GM12878 (cell line): ENCODE measurements around the gene CCDC88A. TPM values are rescaled to one million over a fixed set of nuclear protein-coding genes. Genes with fewer than 3 reads are reported as not detected.
A peak's percentile ranks its signal among the peaks of the same experiment; 100 is the strongest.

Experiments used
- ATF7 ChIP-seq: fragments of 450-650 bp; IDR thresholded peaks from 2 replicates; pipeline ENCODE4 v1.6.1; 2016; ENCODE audit warnings: low read depth, mild to moderate bottlenecking
- CBFB ChIP-seq: IDR thresholded peaks from 2 replicates; pipeline ENCODE4 v1.6.1; 2016; ENCODE audit warnings: antibody characterized with exemption, low read depth
- CBX3 ChIP-seq: fragments of 200-600 bp; sonication (generic); IDR thresholded peaks from 2 replicates; pipeline ENCODE4 v1.6.1; 2016; ENCODE audit warnings: low read depth, borderline replicate concordance
- ETV6 ChIP-seq, 2 experiments: fragments of 450-650 bp in 1 of 2; IDR thresholded peaks in 1 of 2; conservative IDR thresholded peaks in 1 of 2; 2 replicates each; pipeline ENCODE4 v1.6.1; 2014; ENCODE audit warnings: antibody characterized with exemption in 1 of 2, borderline replicate concordance in 1 of 2, low read depth in 1 of 2, mild to moderate bottlenecking in 1 of 2, moderate library complexity in 1 of 2
- FOS ChIP-seq: IDR thresholded peaks from 3 replicates; pipeline ENCODE4 v1.6.1; 2011; ENCODE audit warnings: borderline replicate concordance; ENCODE audit not compliant: insufficient read length; ENCODE audit errors: extremely low read depth
- HDAC6 ChIP-seq: fragments of 200-600 bp; sonication (generic); IDR thresholded peaks from one replicate; pipeline ENCODE4 v1.8.0; 2017; ENCODE audit warnings: antibody characterized with exemption; ENCODE audit not compliant: unreplicated experiment
- KAT2A ChIP-seq: conservative IDR thresholded peaks from 2 replicates; pipeline ENCODE4 v1.6.1; 2011; ENCODE audit warnings: low read depth, low read length; ENCODE audit not compliant: control insufficient read depth
- LARP7 ChIP-seq: fragments of 450-650 bp; IDR thresholded peaks from 2 replicates; pipeline ENCODE4 v1.6.1; 2017; ENCODE audit warnings: mild to moderate bottlenecking
- NFYA ChIP-seq: IDR thresholded peaks from 2 replicates; pipeline ENCODE4 v1.6.1; 2011; ENCODE audit warnings: low read depth, mild to moderate bottlenecking, low read length, improper control_type of control experiment, borderline replicate concordance
- PAX8 ChIP-seq: fragments of 450-650 bp; IDR thresholded peaks from 2 replicates; pipeline ENCODE4 v1.6.1; 2017; ENCODE audit warnings: mild to moderate bottlenecking, moderate library complexity
- POLR2AphosphoS2 ChIP-seq: IDR thresholded peaks from 2 replicates; pipeline ENCODE4 v1.6.1; 2011; ENCODE audit warnings: low read depth, mild to moderate bottlenecking, low read length, improper control_type of control experiment, moderate library complexity
- RCOR1 ChIP-seq: conservative IDR thresholded peaks from 2 replicates; pipeline ENCODE4 v1.6.1; 2012; ENCODE audit warnings: low read depth, low read length, improper control_type of control experiment
- SMAD1 ChIP-seq: fragments of 450-650 bp; IDR thresholded peaks from 2 replicates; pipeline ENCODE4 v1.6.1; 2018; ENCODE audit warnings: mild to moderate bottlenecking, low read depth; ENCODE audit not compliant: partially characterized antibody
- TCF3 ChIP-seq: IDR thresholded peaks from 2 replicates; pipeline ENCODE4 v1.6.1; 2012; ENCODE audit warnings: low read depth, mild to moderate bottlenecking, low read length, borderline replicate concordance; ENCODE audit not compliant: insufficient read depth
- ZNF217 ChIP-seq: fragments of 450-650 bp; IDR thresholded peaks from 2 replicates; pipeline ENCODE4 v1.6.1; 2017; ENCODE audit warnings: antibody characterized with exemption, mild to moderate bottlenecking
- ZNF274 ChIP-seq: IDR thresholded peaks from one replicate; pipeline ENCODE4 v1.8.0; 2011; ENCODE audit not compliant: insufficient read length, insufficient read depth
- polyA plus RNA-seq, 11 experiments: library from polyadenylated mRNA; depleted of rRNA in 4 of 11; unstranded in 6 of 11; stranded (reverse) in 5 of 11; fragments of >200 nt; fragmentation: Nextera tagmentation in 4 of 11; fragmentation: Illumina TruSeq in 1 of 11; extraction: Ambion mirVana in 4 of 11; extraction: Trizol in 1 of 11; gene quantifications; 1 replicate in 1 of 11; 2 replicates in 10 of 11; pipeline versions ENCODE4 v1.2.1 to v1.2.3, GENCODE V29; 2011 to 2016; ENCODE audit warnings: inconsistent platforms in 2 of 11, missing spikeins in 2 of 11, low read depth in 1 of 11
- total RNA-seq, 4 experiments: library from RNA; depleted of rRNA in 3 of 4; stranded (reverse); fragments of >200 nt in 3 of 4; fragmentation: Illumina TruSeq in 1 of 4; extraction: Trizol in 1 of 4; gene quantifications; 2 replicates each; pipeline versions ENCODE4 v1.2.1 to v1.2.3, GENCODE V29; 2013 to 2021
- TF ChIP-seq, protein P1 (sequence below): fragments of 450-650 bp; IDR thresholded peaks from 2 replicates; pipeline ENCODE4 v1.6.1; 2018; ENCODE audit warnings: mild to moderate bottlenecking, low read depth, moderate library complexity; ENCODE audit not compliant: partially characterized antibody
- TF ChIP-seq, protein P2 (sequence below): fragments of 450-650 bp; IDR thresholded peaks from 2 replicates; pipeline ENCODE4 v1.6.1; 2017; ENCODE audit warnings: mild to moderate bottlenecking, moderate library complexity
- TF ChIP-seq, protein P3 (sequence below): fragments of 450-650 bp; IDR thresholded peaks from 2 replicates; pipeline ENCODE4 v1.6.1; 2017; ENCODE audit warnings: antibody characterized with exemption, mild to moderate bottlenecking, moderate library complexity
- TF ChIP-seq, protein P4 (sequence below): fragments of 450-650 bp; IDR thresholded peaks from 2 replicates; pipeline ENCODE4 v1.6.1; 2016; ENCODE audit warnings: mild to moderate bottlenecking

Gene CCDC88A
- total and polyA plus RNA-seq, 10 of the 15 experiments (the other 5 are each of a cell fraction or from before 2014, with no cell fraction given): 1.8 to 71.6 (median 45.9) TPM

DNA sequence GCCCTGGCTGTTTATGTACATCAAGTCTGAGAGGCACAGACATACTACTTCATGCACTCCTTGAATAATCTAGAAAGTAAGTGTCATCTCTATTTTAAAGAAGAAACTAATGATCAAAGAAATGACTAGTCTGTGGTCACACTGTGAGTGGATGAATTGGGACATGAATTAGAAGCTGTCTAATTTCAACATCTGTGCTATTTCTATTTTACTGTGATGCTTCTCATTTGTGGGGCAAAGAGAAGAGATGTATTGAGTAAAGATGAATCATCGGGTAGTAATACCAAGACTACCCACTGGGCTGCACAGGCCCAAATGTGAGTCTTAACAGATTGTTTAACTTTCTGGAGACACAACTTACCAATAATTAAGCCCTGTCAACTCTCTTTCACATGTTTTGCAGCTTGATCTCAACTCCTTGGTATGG, 108.2 kb downstream of the CCDC88A start (continued):
- peak; percentile 82 for TF ChIP-seq ATF7
- TF ChIP-seq TCF3: no peak
- TF ChIP-seq POLR2AphosphoS2: no peak
- TF ChIP-seq, protein P1, sequence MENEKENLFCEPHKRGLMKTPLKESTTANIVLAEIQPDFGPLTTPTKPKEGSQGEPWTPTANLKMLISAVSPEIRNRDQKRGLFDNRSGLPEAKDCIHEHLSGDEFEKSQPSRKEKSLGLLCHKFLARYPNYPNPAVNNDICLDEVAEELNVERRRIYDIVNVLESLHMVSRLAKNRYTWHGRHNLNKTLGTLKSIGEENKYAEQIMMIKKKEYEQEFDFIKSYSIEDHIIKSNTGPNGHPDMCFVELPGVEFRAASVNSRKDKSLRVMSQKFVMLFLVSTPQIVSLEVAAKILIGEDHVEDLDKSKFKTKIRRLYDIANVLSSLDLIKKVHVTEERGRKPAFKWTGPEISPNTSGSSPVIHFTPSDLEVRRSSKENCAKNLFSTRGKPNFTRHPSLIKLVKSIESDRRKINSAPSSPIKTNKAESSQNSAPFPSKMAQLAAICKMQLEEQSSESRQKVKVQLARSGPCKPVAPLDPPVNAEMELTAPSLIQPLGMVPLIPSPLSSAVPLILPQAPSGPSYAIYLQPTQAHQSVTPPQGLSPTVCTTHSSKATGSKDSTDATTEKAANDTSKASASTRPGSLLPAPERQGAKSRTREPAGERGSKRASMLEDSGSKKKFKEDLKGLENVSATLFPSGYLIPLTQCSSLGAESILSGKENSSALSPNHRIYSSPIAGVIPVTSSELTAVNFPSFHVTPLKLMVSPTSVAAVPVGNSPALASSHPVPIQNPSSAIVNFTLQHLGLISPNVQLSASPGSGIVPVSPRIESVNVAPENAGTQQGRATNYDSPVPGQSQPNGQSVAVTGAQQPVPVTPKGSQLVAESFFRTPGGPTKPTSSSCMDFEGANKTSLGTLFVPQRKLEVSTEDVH: no peak
- no peak for TF ChIP-seq HDAC6
- no peak for TF ChIP-seq NFYA
- TF ChIP-seq RCOR1: no peak
- TF ChIP-seq, protein P2, sequence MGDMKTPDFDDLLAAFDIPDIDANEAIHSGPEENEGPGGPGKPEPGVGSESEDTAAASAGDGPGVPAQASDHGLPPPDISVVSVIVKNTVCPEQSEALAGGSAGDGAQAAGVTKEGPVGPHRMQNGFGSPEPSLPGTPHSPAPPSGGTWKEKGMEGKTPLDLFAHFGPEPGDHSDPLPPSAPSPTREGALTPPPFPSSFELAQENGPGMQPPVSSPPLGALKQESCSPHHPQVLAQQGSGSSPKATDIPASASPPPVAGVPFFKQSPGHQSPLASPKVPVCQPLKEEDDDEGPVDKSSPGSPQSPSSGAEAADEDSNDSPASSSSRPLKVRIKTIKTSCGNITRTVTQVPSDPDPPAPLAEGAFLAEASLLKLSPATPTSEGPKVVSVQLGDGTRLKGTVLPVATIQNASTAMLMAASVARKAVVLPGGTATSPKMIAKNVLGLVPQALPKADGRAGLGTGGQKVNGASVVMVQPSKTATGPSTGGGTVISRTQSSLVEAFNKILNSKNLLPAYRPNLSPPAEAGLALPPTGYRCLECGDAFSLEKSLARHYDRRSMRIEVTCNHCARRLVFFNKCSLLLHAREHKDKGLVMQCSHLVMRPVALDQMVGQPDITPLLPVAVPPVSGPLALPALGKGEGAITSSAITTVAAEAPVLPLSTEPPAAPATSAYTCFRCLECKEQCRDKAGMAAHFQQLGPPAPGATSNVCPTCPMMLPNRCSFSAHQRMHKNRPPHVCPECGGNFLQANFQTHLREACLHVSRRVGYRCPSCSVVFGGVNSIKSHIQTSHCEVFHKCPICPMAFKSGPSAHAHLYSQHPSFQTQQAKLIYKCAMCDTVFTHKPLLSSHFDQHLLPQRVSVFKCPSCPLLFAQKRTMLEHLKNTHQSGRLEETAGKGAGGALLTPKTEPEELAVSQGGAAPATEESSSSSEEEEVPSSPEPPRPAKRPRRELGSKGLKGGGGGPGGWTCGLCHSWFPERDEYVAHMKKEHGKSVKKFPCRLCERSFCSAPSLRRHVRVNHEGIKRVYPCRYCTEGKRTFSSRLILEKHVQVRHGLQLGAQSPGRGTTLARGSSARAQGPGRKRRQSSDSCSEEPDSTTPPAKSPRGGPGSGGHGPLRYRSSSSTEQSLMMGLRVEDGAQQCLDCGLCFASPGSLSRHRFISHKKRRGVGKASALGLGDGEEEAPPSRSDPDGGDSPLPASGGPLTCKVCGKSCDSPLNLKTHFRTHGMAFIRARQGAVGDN: no peak
- no peak for TF ChIP-seq LARP7
- no peak for TF ChIP-seq FOS
- no peak for TF ChIP-seq KAT2A
- TF ChIP-seq, protein P3, sequence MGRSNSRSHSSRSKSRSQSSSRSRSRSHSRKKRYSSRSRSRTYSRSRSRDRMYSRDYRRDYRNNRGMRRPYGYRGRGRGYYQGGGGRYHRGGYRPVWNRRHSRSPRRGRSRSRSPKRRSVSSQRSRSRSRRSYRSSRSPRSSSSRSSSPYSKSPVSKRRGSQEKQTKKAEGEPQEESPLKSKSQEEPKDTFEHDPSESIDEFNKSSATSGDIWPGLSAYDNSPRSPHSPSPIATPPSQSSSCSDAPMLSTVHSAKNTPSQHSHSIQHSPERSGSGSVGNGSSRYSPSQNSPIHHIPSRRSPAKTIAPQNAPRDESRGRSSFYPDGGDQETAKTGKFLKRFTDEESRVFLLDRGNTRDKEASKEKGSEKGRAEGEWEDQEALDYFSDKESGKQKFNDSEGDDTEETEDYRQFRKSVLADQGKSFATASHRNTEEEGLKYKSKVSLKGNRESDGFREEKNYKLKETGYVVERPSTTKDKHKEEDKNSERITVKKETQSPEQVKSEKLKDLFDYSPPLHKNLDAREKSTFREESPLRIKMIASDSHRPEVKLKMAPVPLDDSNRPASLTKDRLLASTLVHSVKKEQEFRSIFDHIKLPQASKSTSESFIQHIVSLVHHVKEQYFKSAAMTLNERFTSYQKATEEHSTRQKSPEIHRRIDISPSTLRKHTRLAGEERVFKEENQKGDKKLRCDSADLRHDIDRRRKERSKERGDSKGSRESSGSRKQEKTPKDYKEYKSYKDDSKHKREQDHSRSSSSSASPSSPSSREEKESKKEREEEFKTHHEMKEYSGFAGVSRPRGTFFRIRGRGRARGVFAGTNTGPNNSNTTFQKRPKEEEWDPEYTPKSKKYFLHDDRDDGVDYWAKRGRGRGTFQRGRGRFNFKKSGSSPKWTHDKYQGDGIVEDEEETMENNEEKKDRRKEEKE: no peak
- TF ChIP-seq ZNF217: peak; percentile 90; the same call in 1 of the 2 replicates
- TF ChIP-seq ZNF274: no peak
- peak in 1 of 2 experiments; percentile 77; a peak in 2 of 4 replicates for TF ChIP-seq ETV6 (conservative IDR thresholded peaks at IDR 0.05 in 1 of 2, IDR thresholded peaks at IDR 0.05 in 1 of 2; ENCODE audit: borderline replicate concordance in 1 of 2, low read depth in 1 of 2)
- TF ChIP-seq, protein P4, sequence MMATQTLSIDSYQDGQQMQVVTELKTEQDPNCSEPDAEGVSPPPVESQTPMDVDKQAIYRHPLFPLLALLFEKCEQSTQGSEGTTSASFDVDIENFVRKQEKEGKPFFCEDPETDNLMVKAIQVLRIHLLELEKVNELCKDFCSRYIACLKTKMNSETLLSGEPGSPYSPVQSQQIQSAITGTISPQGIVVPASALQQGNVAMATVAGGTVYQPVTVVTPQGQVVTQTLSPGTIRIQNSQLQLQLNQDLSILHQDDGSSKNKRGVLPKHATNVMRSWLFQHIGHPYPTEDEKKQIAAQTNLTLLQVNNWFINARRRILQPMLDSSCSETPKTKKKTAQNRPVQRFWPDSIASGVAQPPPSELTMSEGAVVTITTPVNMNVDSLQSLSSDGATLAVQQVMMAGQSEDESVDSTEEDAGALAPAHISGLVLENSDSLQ: 0 out of 2 replicates have a peak, but pooled peaks have one; percentile 16
- peak; percentile 91 for TF ChIP-seq CBFB
- TF ChIP-seq CBX3: no peak
- no peak for TF ChIP-seq PAX8
- no peak for TF ChIP-seq SMAD1
